ENCODE measurements around the gene FAM118B. TPM values are rescaled to one million over a fixed set of nuclear protein-coding genes. Genes with fewer than 3 reads are reported as not detected.

Gene FAM118B
- total RNA-seq, 2 experiments from 2014 or later, result 9.4 to 11.9 TPM

DNA sequence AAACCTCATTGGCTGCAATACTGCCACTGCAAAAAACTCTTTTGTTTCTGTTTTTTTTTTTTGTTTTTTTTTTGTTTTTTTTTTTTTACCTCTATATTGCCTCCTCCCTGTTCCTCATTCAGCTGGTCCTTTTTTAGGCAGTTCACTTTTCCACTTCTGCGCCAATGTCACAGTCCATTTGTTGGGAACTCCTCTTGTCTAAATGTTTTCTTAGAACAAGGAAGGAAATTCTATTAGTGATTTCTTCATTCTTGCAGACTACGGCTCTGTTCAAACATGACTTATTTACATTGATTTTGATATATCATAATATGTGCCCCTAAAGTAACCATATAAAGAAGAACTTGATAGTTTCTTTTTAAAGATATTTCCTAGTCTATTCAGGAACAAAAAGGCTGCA is 2.9 kb downstream of the FAM118B start:
- POLR2A ChIA-PET, result no interaction called here
- peaks cover 3% of the 10 kb centered on the region for H3K27me3 Mint-ChIP-seq
- no peak for DNase-seq

DNA sequence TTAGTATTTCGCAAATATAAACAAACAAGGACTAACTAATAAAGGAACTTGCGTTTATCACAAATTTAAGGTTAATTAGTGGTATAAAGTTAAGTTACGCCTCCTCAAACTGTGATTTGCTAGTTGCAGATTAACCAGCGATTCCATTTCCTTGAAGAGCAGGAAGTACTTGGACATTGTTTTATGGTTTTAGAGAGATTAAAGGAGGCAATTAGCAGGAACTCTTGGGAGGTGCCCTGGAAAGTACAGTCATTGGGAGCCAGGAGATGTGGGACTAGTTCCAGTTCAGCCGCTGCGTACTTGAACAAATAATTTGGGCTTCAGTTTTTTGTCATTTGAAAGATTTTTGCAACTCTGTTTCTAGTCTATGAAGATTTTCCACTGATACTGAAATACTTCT is 3.3 kb downstream of the FAM118B start:
- Mint-ChIP-seq H3K27me3 (peaks cover 3% of the 10 kb centered on the region), H3K4me3 (no peak overlapping the region), H3K36me3 (ENCODE audit: low read depth) (peaks cover 9% of the 10 kb centered on the region), H3K27ac (no peak overlapping the region), H3K9me3 (no peaks in the 10 kb centered on the region), H3K4me1 (peaks cover 38% of the 10 kb centered on the region)
- ChIA-PET CTCF (no interaction called here), POLR2A (no interaction called here)
- no peak for DNase-seq

More for the DNA sequence above, 2.9 kb downstream of the FAM118B start:
- Mint-ChIP-seq H3K9me3 (no peaks in the 10 kb centered on the region), H3K27ac (no peak overlapping the region), H3K36me3 (ENCODE audit: low read depth) (peaks cover 11% of the 10 kb centered on the region), H3K4me1 (peaks cover 41% of the 10 kb centered on the region), H3K4me3 (no peak overlapping the region)
- CTCF ChIA-PET, result no interaction called here

DNA sequence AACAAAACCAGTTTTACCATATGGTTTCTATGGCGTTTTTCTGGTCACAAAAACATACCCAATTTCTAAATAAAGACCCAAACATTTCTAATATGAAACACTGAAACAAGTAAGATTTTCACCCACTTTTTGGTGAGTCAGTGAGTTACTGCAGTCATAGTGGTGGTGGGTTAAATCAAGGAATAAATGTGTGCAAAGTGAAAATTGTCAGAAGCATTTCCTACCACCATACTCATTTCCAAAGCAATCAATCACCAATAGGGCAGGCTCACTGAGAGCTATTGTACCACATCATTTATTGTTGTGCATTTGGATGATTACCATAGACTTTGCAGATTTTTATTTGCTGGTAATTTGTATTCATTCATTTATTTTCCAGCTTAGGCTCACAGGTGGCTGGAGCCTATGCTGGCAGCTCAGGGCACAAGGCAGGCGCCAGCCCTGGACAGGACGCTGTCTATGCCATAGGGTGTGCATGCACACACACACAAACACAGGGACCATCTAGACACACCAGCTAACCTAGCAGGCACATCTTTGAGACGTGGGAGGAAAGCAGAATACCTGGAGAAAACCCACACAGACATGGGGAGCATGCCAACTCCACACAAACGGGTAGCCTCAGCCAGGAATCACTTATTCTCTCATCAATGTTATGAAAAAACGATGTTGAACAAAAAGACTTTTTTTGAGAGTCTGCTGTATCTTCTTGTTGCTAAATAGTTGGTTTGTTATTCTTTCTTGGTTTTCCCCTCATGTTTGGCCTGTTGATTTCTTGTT is 5.1 kb downstream of the FAM118B start:
- Mint-ChIP-seq H3K36me3 (ENCODE audit: low read depth) (no peaks in the 10 kb centered on the region), H3K4me1 (peaks cover 27% of the 10 kb centered on the region), H3K4me3 (no peak overlapping the region), H3K27me3 (peaks cover 3% of the 10 kb centered on the region), H3K9me3 (no peaks in the 10 kb centered on the region), H3K27ac (no peak overlapping the region)
- POLR2A ChIA-PET, result no interaction called here
- DNase-seq, result no peak
- CTCF ChIA-PET, result interaction anchor here (1.6 kb wide), 1 partner anchor 12 kb away, joined by 4 read pairs; no protein-coding TSS in a partner anchor

DNA sequence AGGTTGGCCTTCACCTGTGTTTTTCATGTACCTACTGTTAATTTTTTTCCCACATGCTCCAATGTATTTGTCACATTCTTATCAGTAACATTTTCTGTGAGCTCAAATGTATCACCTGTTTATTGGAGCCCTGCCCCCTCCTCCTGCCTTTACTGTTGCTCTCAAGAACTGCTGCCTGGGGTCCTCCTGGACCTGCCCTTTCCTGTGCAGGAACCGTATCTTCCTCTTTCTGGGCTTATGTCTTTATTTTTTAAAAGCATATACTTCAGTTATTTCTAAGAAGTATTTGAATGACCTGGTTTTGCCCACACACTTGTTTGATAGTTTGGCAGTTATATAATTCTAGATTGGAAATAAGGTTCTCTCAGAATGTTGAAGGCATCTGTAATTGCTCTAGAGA is 5.9 kb downstream of the FAM118B start:
- peaks cover 3% of the 10 kb centered on the region for H3K27me3 Mint-ChIP-seq
- no peaks in the 10 kb centered on the region for H3K36me3 Mint-ChIP-seq (ENCODE audit: low read depth)
- DNase-seq, result no peak
- ChIA-PET CTCF (no interaction called here), POLR2A (no interaction called here)
- H3K9me3 Mint-ChIP-seq, result no peaks in the 10 kb centered on the region
- H3K4me1 Mint-ChIP-seq, result peaks cover 22% of the 10 kb centered on the region
- no peak overlapping the region for H3K4me3 Mint-ChIP-seq
- no peak overlapping the region for H3K27ac Mint-ChIP-seq

DNA sequence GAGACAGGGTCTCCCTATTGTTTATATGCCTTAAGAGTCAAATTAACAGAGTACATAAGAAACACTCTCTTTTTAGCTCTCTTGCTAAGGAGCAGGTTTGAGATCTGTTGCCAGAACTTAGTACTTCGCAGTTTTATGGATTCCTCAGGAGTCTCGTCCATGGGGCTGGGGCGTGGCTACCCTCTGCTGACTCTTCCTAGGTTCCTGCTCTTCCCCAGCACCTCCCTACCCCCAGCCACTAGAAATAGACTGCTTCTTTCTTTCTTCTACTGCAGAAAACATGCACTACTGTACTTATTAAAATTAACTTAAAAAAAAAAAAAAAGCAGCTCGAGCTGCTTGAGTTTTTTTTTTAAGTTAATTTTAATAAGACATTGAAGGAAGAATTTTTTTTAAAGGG is 8.0 kb downstream of the FAM118B start:
- Mint-ChIP-seq H3K27me3 (no peaks in the 10 kb centered on the region), H3K4me3 (no peak overlapping the region), H3K36me3 (ENCODE audit: low read depth) (no peaks in the 10 kb centered on the region), H3K4me1 (peaks cover 15% of the 10 kb centered on the region), H3K27ac (no peak overlapping the region), H3K9me3 (no peaks in the 10 kb centered on the region)
- no peak for DNase-seq
- POLR2A ChIA-PET, result no interaction called here
- CTCF ChIA-PET, result interaction anchor here (0.5 to 0.8 kb wide), 2 partner anchors 49 to 87 kb away, joined by 3 read pairs; partner anchors contain the start of genes FOXRED1 and SRPRA

DNA sequence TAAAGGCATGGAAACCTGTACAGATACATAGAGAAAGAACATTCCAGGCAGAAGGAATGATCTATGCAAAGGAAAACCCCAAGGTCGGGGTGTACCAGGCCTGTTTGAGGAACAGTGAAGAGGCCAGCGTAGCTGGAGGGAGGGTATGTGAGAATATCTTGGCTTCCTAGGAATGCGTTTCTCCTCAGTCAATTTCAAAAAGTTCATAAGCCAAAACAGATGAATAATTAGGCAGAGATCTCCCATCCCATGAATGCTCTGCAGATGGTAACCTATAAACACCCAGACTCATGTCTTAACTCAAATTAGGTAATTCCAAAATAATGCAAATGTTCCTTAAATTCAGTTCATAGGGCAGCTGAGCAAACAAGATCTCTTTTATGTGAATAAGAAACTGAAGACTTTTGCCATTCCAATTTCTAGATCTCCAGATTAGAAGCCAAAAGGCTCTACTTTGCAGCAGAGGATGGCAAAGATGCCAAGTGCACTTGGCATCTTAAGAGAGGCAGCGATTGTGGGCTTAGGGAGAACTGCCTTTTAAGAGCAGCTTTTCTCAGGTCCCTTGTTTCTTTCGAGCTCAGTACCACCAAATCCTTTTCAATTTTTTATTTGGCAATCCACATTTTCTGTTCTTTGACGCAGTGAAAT is 13.2 kb downstream of the FAM118B start:
- ChIA-PET CTCF (interaction anchor here (1.5 kb wide), 1 partner anchor 24 kb away, joined by 4 read pairs; no protein-coding TSS in a partner anchor), POLR2A (no interaction called here)
- Mint-ChIP-seq H3K4me3 (no peak overlapping the region), H3K27ac (no peak overlapping the region), H3K9me3 (peaks cover 2% of the 10 kb centered on the region), H3K36me3 (ENCODE audit: low read depth) (peaks cover 4% of the 10 kb centered on the region), H3K4me1 (peaks cover 2% of the 10 kb centered on the region), H3K27me3 (no peaks in the 10 kb centered on the region)
- DNase-seq, result no peak

DNA sequence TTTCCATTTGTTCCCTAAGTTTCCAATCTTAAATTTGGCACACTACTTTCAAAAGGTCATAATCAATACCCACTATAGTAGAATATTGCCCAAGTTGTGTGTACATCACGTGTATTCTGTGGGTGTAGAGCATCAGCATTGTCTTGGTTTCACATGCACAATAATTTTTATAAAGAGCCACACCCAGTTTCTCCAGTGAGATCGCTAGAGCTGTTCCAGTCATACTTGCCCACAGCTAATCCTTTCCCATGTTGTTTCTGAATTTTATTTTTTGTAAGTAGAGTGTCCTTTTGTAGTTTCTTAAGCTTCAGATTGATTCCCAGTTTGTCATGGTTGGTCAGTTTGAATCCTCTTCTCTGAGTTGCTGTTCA is 13.7 kb downstream of the FAM118B start:
- POLR2A ChIA-PET, result no interaction called here
- Mint-ChIP-seq H3K4me1 (no peaks in the 10 kb centered on the region), H3K27me3 (no peaks in the 10 kb centered on the region), H3K9me3 (peaks cover 2% of the 10 kb centered on the region), H3K4me3 (no peak overlapping the region), H3K27ac (no peak overlapping the region), H3K36me3 (ENCODE audit: low read depth) (peaks cover 4% of the 10 kb centered on the region)
- CTCF ChIA-PET, result interaction anchor here (1.5 kb wide), 1 partner anchor 24 kb away, joined by 4 read pairs; no protein-coding TSS in a partner anchor
- DNase-seq, result no peak

DNA sequence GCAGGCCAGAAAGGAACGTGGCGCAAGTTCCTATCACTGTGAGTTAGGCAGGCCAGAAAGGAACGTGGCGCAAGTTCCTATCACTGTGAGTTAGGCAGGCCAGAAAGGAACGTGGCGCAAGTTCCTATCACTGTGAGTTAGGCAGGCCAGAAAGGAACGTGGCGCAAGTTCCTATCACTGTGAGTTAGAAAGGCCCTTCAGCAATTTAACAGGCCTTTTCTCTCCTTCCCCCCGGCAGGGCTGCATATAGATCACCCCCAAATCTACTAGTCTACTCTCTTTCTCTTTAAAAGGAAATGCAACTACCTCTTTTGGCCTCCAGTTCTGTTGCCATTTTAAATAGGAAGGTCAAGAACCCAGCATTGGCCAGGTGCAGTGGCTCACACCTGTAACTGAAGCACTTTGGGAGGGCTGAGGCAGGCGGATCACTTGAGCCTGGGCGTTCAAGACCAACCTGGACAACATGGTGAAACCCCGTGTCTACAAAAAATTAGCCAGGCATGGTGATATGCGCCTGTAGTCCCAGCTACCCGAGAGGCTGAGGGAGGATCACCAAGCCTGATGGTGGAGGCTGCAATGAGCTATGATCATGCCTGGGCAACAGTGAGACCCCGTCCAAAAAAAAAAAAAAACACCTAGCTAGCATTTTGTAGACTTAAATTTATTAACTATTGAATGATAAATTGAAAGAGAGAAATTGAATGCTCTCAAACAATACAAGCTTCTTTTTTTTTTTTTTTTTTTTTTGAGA is 14.9 kb downstream of the FAM118B start:
- Mint-ChIP-seq H3K4me1 (no peaks in the 10 kb centered on the region), H3K27me3 (no peaks in the 10 kb centered on the region), H3K27ac (no peak overlapping the region), H3K9me3 (peaks cover 2% of the 10 kb centered on the region), H3K4me3 (no peak overlapping the region), H3K36me3 (ENCODE audit: low read depth) (peaks cover 6% of the 10 kb centered on the region)
- CTCF ChIA-PET, result interaction anchor here (0.6 kb wide), 1 partner anchor 86 kb away, joined by 3 read pairs; no protein-coding TSS in a partner anchor
- DNase-seq, result no peak
- POLR2A ChIA-PET, result no interaction called here

DNA sequence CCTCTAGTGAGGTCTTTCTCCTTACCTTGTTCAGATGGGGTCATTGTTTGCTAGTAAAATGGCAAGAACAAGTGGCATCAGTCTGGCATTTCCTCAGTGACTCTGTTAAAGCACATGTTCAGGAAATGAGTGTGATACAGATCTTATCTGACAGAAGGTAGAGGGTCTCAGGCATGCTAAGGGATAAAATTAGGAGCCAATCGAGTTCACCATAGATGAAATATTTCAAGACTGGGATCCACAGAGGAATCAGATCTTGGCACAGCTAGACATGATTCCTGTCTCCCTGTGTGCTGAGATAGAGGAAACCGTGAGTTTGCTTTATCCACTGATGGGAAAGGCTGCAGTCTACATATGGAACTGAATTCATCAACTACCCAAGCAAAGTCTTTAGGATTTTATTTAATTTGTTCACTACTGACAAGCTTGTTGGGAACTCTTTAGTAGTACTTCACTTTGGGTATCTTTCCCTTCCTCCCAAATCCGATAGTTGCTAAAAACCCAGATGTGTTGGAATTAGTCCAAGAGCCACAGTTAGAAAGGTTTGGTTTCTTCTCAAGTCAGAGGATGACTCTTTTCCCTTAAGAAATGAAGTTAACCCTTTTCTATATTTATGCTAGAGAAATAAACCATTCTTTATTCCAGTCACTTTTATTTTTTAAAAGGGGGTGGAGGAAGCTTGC is 18.4 kb downstream of the FAM118B start:
- Mint-ChIP-seq H3K9me3 (peaks cover 2% of the 10 kb centered on the region), H3K27me3 (no peaks in the 10 kb centered on the region), H3K4me1 (no peaks in the 10 kb centered on the region), H3K4me3 (no peak overlapping the region), H3K36me3 (ENCODE audit: low read depth) (peaks cover 6% of the 10 kb centered on the region), H3K27ac (no peak overlapping the region)
- CTCF ChIA-PET, result interaction anchor here (1.2 to 1.3 kb wide), 3 partner anchors 14 to 575 kb away, joined by 3 to 4 read pairs (median 3); no protein-coding TSS in a partner anchor
- POLR2A ChIA-PET, result no interaction called here
- no peak for DNase-seq

DNA sequence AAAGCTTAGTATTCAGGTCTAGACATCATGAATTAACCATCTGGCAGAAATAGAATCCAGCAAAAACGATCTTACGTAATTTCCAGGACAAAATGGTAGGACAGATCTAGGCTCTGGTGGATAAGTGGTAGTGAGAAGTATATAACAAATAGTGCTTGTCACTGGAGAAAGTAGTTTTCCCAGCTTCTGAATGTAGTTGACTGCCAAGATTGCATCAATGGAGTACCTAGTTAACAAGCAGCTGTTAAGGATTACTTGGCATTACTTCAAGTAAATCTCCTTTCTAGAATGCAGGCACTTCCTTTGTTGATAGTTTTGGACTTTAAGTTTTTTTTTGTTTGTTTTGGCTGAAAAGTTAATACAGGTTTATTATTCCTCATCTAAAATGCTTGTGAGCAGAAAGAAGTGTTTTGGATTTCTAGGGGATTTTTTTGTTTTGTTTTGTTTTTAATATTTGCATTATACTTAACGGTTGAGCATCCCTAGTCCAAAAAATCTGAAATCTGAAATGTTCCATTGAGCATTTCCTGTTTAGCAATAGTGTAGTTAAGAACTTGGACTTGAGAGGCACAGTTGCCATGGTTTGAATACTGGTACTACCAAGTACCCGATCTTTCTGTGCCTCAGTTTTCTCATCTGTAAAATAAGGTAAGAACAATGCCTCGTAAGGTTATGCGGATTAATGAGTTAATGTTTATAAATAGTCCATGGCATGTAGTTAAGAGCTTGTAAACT is 20.3 kb downstream of the FAM118B start:
- Mint-ChIP-seq H3K4me3 (no peak overlapping the region), H3K36me3 (ENCODE audit: low read depth) (peaks cover 9% of the 10 kb centered on the region), H3K9me3 (no peaks in the 10 kb centered on the region), H3K4me1 (no peaks in the 10 kb centered on the region), H3K27me3 (no peaks in the 10 kb centered on the region), H3K27ac (no peak overlapping the region)
- POLR2A ChIA-PET, result no interaction called here
- DNase-seq, result no peak
- CTCF ChIA-PET, result interaction anchor here (1.1 kb wide), 1 partner anchor 28 kb away, joined by 3 read pairs; no protein-coding TSS in a partner anchor

DNA sequence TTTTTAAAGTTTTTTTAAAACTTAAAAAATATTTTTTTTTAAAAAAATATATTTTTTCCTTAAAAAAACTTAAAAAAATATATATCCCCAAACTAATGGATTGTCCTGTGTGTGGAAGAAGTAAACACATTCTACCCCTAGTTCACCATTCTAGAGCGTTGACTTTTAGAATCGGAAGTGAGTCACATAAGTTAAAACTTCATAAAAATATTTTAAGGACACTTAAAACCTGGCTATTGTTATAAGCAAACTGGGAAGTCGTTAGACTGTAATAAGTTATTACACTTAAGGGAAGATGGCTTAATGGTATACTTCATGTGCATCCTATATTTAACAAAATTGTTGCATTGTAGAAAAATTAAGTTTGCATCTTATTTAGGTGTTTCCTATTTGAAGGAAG is 21.1 kb downstream of the FAM118B start:
- peaks cover 9% of the 10 kb centered on the region for H3K36me3 Mint-ChIP-seq (ENCODE audit: low read depth)
- no peak overlapping the region for H3K27ac Mint-ChIP-seq
- no peaks in the 10 kb centered on the region for H3K27me3 Mint-ChIP-seq
- no peak overlapping the region for H3K4me3 Mint-ChIP-seq
- CTCF ChIA-PET, result no interaction called here
- DNase-seq, result no peak
- no peaks in the 10 kb centered on the region for H3K4me1 Mint-ChIP-seq
- POLR2A ChIA-PET, result no interaction called here
- no peaks in the 10 kb centered on the region for H3K9me3 Mint-ChIP-seq

DNA sequence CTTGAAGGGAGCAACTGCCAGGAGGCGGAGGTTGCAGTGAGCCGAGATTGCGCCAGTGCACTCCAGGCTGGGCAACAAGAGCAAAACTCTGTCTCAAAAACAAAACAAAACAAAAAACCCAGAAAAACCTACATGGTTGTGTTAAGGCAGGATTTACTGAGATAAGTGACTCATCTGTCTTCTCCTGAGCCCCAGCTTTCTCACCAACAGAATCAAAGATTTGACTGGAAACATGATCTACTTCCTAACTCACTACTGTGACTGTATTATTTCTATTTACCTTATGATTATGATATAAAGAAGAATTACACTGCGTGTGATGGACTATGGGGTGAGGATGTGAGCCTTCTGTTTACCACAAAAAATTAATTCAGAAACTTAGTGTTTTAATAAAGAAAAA is 21.8 kb downstream of the FAM118B start:
- H3K4me1 Mint-ChIP-seq, result no peaks in the 10 kb centered on the region
- no peak overlapping the region for H3K27ac Mint-ChIP-seq
- ChIA-PET POLR2A (no interaction called here), CTCF (no interaction called here)
- no peaks in the 10 kb centered on the region for H3K9me3 Mint-ChIP-seq
- H3K27me3 Mint-ChIP-seq, result no peaks in the 10 kb centered on the region
- peaks cover 9% of the 10 kb centered on the region for H3K36me3 Mint-ChIP-seq (ENCODE audit: low read depth)
- no peak overlapping the region for H3K4me3 Mint-ChIP-seq
- no peak for DNase-seq
